Measurements from ENCODE around the gene TMPRSS9. TPM values are rescaled to one million over a fixed set of nuclear protein-coding genes. Genes with fewer than 3 reads are reported as not detected.

TMPRSS9 gene
- total RNA-seq, 1 donor from 2014 or later, result not detected

- no peak for DNase-seq (ENCODE audit: low spot score)
- H3K9me3 Mint-ChIP-seq, result peaks cover under 1% of the 10 kb centered on the region
- peaks cover 9% of the 10 kb centered on the region for H3K27me3 Mint-ChIP-seq (ENCODE audit: low read depth)
- intact Hi-C loops (cut with micrococcal nuclease), result no loop called here
- no peaks in the 10 kb centered on the region for H3K4me1 Mint-ChIP-seq (ENCODE audit: low read depth)
- no peak overlapping the region for H3K27ac Mint-ChIP-seq
- H3K36me3 Mint-ChIP-seq (ENCODE audit: low read depth), result no peaks in the 10 kb centered on the region
- no peak overlapping the region for H3K4me3 Mint-ChIP-seq (ENCODE audit: low read depth)
Observed at GRCh38 chr19:2362970-2363300, 2.9 kb downstream of the TMPRSS9 start.

DNA sequence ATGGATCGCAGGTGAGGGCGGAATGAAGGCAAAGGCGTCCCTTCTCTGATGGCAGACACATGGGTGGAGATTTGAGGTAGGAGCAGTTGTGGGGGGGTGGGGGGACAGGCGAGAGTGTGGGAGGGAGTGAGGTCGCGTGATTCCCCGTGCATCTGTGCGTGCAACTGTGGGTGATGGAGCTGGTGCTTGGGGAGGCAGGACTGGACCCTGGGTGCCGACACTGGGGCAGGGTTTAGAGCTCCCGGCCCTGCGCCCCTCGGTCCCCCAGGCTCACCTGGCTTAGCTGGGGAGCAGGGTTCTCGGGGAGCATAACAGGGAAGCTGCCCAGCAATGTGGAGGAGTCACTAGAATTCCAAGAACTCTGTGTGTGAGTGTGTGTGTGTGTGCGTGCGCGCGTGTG lies 3.4 kb downstream of the TMPRSS9 start:
- no peak for DNase-seq (ENCODE audit: low spot score)
- H3K4me3 Mint-ChIP-seq (ENCODE audit: low read depth), result no peak overlapping the region
- H3K27ac Mint-ChIP-seq, result no peak overlapping the region
- peaks cover 5% of the 10 kb centered on the region for H3K9me3 Mint-ChIP-seq
- H3K27me3 Mint-ChIP-seq (ENCODE audit: low read depth), result peaks cover 9% of the 10 kb centered on the region
- H3K36me3 Mint-ChIP-seq (ENCODE audit: low read depth), result no peaks in the 10 kb centered on the region
- intact Hi-C loops (cut with micrococcal nuclease), result no loop called here
- H3K4me1 Mint-ChIP-seq (ENCODE audit: low read depth), result no peaks in the 10 kb centered on the region

DNA sequence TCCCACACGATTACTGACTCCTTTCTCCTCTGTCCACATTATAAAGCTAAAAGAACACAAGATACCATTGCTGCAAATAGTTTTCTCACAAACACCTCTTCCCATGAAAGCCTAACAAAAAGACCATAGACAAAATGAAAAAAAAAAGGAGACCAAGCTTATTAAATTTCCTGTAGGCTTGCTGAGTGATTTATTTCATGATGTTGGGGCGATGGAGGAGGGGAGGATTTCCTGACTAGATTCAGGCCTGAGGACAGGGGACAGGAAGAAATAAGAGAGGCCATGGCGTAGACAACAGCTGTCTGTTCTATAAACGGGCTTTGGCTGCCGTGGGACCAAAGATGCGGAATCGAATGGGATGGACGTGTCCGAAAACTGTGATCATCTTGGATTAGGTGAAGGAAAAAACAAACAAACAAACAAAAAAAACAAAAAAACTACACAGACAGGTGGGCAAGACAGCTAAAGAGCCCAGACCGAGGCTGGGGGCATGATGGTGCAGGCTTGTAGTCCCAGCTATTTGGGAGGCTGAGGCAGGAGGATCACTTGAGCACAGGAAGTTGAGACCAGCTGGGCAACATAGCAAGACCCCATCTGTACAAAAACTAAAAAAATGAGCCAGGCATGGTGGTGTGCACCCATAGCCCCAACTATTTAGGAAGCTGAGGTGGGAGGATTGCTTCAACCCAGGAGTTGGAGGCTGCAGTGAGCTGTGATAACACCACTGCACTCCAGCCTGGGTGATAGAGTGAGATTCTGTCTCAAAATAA lies 5.3 kb downstream of the TMPRSS9 start:
- H3K36me3 Mint-ChIP-seq (ENCODE audit: low read depth), result no peaks in the 10 kb centered on the region
- intact Hi-C loops (cut with micrococcal nuclease), result no loop called here
- H3K4me3 Mint-ChIP-seq (ENCODE audit: low read depth), result no peak overlapping the region
- DNase-seq (ENCODE audit: low spot score), result no peak
- no peaks in the 10 kb centered on the region for H3K4me1 Mint-ChIP-seq (ENCODE audit: low read depth)
- no peak overlapping the region for H3K27ac Mint-ChIP-seq
- H3K27me3 Mint-ChIP-seq (ENCODE audit: low read depth), result peaks cover 8% of the 10 kb centered on the region
- H3K9me3 Mint-ChIP-seq, result peaks cover 5% of the 10 kb centered on the region

DNA sequence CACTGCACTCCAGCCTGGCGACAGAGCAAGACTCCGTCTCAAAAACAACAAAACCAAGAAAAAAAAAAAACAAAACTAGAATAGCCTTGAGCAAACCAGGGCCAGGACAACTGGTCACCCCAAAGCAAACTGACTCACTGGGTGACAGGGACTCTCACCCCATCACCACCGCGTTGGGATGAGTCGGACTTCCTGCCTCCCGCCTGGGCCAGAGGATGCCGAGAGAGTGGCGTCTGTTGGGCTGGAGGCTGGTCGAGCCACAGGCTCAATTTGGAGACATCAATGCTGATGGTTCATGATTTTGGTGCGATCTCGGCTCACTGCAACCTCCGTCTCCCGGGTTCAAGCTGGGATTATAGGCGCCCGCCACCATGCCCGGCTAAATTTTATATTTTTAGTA lies 11.6 kb downstream of the TMPRSS9 start:
- Mint-ChIP-seq H3K27ac (no peak overlapping the region), H3K4me3 (ENCODE audit: low read depth) (no peak overlapping the region), H3K27me3 (ENCODE audit: low read depth) (peaks cover 2% of the 10 kb centered on the region), H3K4me1 (ENCODE audit: low read depth) (peaks cover 1% of the 10 kb centered on the region), H3K9me3 (peaks cover 11% of the 10 kb centered on the region), H3K36me3 (ENCODE audit: low read depth) (no peaks in the 10 kb centered on the region)
- intact Hi-C loops (cut with micrococcal nuclease), result no loop called here
- no peak for DNase-seq (ENCODE audit: low spot score)

GRCh38 chr19:2372076-2372612 lies 12.1 kb downstream of the TMPRSS9 start:
- H3K27ac Mint-ChIP-seq, result no peak overlapping the region
- intact Hi-C loops (cut with micrococcal nuclease), result no loop called here

GRCh38 chr19:2374808-2375207 lies 14.7 kb downstream of the TMPRSS9 start:
- Mint-ChIP-seq H3K9me3 (peaks cover 26% of the 10 kb centered on the region), H3K27me3 (ENCODE audit: low read depth) (peaks cover 2% of the 10 kb centered on the region), H3K4me1 (ENCODE audit: low read depth) (peaks cover 1% of the 10 kb centered on the region), H3K36me3 (ENCODE audit: low read depth) (peaks cover 9% of the 10 kb centered on the region), H3K27ac (no peak overlapping the region), H3K4me3 (ENCODE audit: low read depth) (no peak overlapping the region)
- DNase-seq (ENCODE audit: low spot score), result no peak
- intact Hi-C loops (cut with micrococcal nuclease), result no loop called here

More at GRCh38 chr19:2372076-2372612, 12.1 kb downstream of the TMPRSS9 start:
- Mint-ChIP-seq H3K4me1 (ENCODE audit: low read depth) (peaks cover 1% of the 10 kb centered on the region), H3K27me3 (ENCODE audit: low read depth) (peaks cover 2% of the 10 kb centered on the region), H3K36me3 (ENCODE audit: low read depth) (no peaks in the 10 kb centered on the region), H3K4me3 (ENCODE audit: low read depth) (no peak overlapping the region), H3K9me3 (peaks cover 11% of the 10 kb centered on the region)
- DNase-seq (ENCODE audit: low spot score), result no peak

DNA sequence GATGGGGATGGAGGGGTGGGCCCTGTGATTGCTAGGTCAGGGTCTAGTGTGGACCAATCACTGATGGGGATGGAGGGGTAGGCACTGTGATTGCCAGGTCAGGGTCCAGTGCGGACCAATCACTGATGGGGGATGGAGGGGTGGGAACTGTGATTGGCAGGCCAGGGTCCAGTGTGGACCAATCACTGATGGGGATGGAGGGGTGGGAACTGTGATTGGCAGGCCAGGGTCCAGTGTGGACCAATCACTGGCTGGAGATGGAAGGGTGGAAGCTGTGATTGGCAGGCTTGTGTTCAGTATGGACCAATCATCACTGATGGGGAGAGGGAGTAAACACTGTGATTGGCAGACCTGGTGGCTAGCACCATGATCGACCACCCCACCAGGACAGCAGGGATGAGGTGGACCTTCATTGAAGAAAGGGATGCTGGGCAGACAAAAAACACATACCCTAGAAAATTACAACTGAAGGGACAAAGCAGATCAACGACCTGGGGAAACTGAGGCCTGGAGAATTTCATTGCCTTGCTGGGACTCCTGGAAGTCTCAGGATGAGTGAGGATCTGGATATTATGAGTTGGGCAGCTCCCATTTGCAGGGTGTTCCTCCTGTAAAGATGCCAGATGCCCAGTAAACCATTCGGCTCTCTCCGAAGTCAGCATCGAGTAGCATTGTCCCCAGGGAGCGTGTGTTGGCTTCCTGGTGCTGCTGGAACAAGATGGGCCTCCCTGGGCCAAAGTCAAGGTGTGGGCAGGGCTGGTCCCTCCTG lies 15.5 kb downstream of the TMPRSS9 start:
- Mint-ChIP-seq H3K4me3 (ENCODE audit: low read depth) (no peak overlapping the region), H3K9me3 (peaks cover 26% of the 10 kb centered on the region), H3K4me1 (ENCODE audit: low read depth) (peaks cover 1% of the 10 kb centered on the region), H3K27ac (no peak overlapping the region), H3K36me3 (ENCODE audit: low read depth) (peaks cover 9% of the 10 kb centered on the region), H3K27me3 (ENCODE audit: low read depth) (peaks cover 2% of the 10 kb centered on the region)
- intact Hi-C loops (cut with micrococcal nuclease), result no loop called here
- no peak for DNase-seq (ENCODE audit: low spot score)

- DNase-seq (ENCODE audit: low spot score), result no peak
- intact Hi-C loops (cut with micrococcal nuclease), result no loop called here
- peaks cover 1% of the 10 kb centered on the region for H3K4me1 Mint-ChIP-seq (ENCODE audit: low read depth)
- H3K27me3 Mint-ChIP-seq (ENCODE audit: low read depth), result peaks cover 2% of the 10 kb centered on the region
- H3K27ac Mint-ChIP-seq, result no peak overlapping the region
- peaks cover 13% of the 10 kb centered on the region for H3K36me3 Mint-ChIP-seq (ENCODE audit: low read depth)
- H3K4me3 Mint-ChIP-seq (ENCODE audit: low read depth), result no peak overlapping the region
- peaks cover 27% of the 10 kb centered on the region for H3K9me3 Mint-ChIP-seq
Observed at GRCh38 chr19:2376784-2377519, 16.9 kb downstream of the TMPRSS9 start.

DNA sequence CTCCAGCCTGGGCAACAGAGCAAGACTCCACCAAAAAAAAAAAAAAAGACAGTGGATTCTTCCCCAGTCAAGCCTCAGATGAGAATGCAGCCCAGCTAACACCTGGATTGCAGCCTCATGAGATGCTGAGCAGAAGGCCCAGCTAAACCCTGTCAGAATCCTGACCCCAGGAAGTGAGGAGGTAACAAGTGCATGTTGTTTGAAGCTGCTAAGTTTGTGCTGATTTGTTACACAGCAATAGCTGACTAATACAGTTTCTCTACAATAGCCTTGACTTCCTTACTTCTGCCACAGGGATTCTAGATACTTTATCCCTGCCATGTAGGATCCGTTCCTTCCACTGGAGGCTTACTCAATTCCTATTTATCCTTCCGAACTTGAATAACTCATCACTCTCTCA lies 20.5 kb downstream of the TMPRSS9 start:
- intact Hi-C loops (cut with micrococcal nuclease), result no loop called here
- peaks cover 27% of the 10 kb centered on the region for H3K9me3 Mint-ChIP-seq
- no peaks in the 10 kb centered on the region for H3K4me1 Mint-ChIP-seq (ENCODE audit: low read depth)
- H3K27me3 Mint-ChIP-seq (ENCODE audit: low read depth), result no peaks in the 10 kb centered on the region
- H3K27ac Mint-ChIP-seq, result no peak overlapping the region
- peaks cover 13% of the 10 kb centered on the region for H3K36me3 Mint-ChIP-seq (ENCODE audit: low read depth)
- DNase-seq (ENCODE audit: low spot score), result no peak
- no peak overlapping the region for H3K4me3 Mint-ChIP-seq (ENCODE audit: low read depth)

GRCh38 chr19:2381148-2381820 lies 21.2 kb downstream of the TMPRSS9 start:
- DNase-seq (ENCODE audit: low spot score), result no peak
- intact Hi-C loops (cut with micrococcal nuclease), result no loop called here
- H3K4me3 Mint-ChIP-seq (ENCODE audit: low read depth), result no peak overlapping the region
- H3K27me3 Mint-ChIP-seq (ENCODE audit: low read depth), result no peaks in the 10 kb centered on the region
- peaks cover 13% of the 10 kb centered on the region for H3K36me3 Mint-ChIP-seq (ENCODE audit: low read depth)
- no peak overlapping the region for H3K27ac Mint-ChIP-seq
- H3K9me3 Mint-ChIP-seq, result peaks cover 27% of the 10 kb centered on the region
- H3K4me1 Mint-ChIP-seq (ENCODE audit: low read depth), result no peaks in the 10 kb centered on the region

GRCh38 chr19:2382530-2383222 lies 22.6 kb downstream of the TMPRSS9 start:
- H3K4me1 Mint-ChIP-seq (ENCODE audit: low read depth), result no peaks in the 10 kb centered on the region
- no peak overlapping the region for H3K4me3 Mint-ChIP-seq (ENCODE audit: low read depth)
- peaks cover 13% of the 10 kb centered on the region for H3K36me3 Mint-ChIP-seq (ENCODE audit: low read depth)
- peaks cover 1% of the 10 kb centered on the region for H3K27me3 Mint-ChIP-seq (ENCODE audit: low read depth)
- no peak overlapping the region for H3K27ac Mint-ChIP-seq
- intact Hi-C loops (cut with micrococcal nuclease), result no loop called here
- peaks cover 25% of the 10 kb centered on the region for H3K9me3 Mint-ChIP-seq
- DNase-seq (ENCODE audit: low spot score), result no peak
